Measurements from ENCODE around the gene CIT.

CIT gene

DNA sequence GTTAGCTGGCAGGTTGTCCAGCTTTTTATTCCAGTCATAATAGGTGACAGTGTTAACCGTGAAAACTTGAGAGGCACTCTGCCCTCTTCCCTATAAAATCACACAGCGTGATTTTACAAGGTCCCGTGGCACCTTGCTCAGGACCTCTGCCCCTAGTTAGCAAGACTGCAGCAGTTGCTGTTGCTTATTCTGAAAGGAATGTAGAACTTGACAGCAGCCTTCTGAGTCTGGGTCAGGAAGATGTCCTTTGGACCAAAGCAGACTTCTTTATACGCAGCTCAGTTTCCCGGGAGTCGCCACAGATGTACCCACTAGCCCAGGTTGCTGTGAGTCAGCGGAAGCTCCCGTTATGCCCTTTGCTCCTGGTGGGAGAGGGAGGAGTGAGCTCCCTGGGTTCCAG is 196.0 kb downstream of the CIT start:
- TF ChIP-seq, protein P1, sequence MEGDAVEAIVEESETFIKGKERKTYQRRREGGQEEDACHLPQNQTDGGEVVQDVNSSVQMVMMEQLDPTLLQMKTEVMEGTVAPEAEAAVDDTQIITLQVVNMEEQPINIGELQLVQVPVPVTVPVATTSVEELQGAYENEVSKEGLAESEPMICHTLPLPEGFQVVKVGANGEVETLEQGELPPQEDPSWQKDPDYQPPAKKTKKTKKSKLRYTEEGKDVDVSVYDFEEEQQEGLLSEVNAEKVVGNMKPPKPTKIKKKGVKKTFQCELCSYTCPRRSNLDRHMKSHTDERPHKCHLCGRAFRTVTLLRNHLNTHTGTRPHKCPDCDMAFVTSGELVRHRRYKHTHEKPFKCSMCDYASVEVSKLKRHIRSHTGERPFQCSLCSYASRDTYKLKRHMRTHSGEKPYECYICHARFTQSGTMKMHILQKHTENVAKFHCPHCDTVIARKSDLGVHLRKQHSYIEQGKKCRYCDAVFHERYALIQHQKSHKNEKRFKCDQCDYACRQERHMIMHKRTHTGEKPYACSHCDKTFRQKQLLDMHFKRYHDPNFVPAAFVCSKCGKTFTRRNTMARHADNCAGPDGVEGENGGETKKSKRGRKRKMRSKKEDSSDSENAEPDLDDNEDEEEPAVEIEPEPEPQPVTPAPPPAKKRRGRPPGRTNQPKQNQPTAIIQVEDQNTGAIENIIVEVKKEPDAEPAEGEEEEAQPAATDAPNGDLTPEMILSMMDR (IDR thresholded peaks at IDR 0.05; ENCODE audit: extremely low read depth, missing control alignments) = no peak
- DNase-seq (ENCODE audit: low spot score) = no peak

DNA sequence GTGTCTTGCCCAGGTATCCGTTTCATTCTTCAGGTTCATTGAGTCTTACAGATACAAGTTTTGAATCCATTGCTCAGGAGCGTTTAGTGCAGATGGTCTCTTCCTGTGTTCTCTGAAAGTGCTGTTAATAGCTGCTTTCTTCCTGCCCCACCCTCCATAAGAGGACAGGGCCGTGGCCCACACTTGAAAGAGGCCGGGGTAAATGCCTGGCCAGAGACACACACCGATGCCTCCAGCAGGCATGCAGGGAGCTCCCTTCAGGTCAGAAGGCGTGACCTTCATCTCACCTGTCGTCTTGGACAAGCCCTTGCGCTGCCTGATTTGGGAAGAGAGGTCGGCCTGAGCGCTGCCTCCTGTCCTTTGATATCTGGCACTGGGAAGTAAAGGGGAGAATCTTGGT is 197.6 kb downstream of the CIT start:
- DNase-seq (ENCODE audit: low spot score) = no peak
- TF ChIP-seq, protein P1 (IDR thresholded peaks at IDR 0.05; ENCODE audit: extremely low read depth, missing control alignments) = no peak

DNA sequence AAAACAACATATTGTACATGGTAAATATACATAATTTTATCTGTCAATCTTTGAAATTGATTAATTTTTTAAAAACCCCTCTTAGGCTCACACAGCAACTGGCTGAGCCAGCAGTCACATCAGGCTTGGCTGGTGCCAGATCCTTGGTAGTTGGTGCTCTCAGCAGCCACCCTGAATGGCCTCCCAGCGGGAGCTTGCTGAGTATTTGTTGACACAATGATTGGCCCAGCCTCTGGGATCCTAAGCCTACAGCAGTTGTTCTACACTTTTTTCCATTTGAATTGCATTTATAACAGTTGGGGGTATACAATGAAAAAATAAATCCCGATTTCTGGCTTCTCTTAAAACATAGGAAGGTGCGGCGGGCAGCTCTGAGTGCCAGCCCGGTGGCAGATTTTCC is 198.0 kb downstream of the CIT start:
- no peak for DNase-seq (ENCODE audit: low spot score)
- TF ChIP-seq, protein P1 (IDR thresholded peaks at IDR 0.05; ENCODE audit: extremely low read depth, missing control alignments) = no peak

DNA sequence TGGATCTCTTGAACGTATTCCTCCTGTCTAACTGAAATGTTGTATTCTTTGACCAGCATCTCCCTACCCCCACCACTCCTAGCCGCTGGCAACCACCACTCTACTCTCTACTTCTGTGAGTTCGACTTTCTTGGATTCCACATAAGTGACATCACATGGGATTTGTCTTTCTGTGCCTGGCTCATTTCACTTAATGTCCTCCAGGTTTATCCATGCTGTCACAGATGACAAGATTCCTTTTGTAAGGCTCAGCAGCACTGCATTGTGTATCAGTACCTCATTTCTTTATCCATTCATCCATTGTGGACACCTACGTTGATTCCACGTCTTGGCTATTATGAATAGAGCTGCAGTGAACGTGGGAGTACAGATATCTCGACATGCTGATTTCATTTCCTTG is 198.7 kb downstream of the CIT start:
- DNase-seq (ENCODE audit: low spot score) = no peak
- TF ChIP-seq, protein P1 (IDR thresholded peaks at IDR 0.05; ENCODE audit: extremely low read depth, missing control alignments) = no peak

DNA sequence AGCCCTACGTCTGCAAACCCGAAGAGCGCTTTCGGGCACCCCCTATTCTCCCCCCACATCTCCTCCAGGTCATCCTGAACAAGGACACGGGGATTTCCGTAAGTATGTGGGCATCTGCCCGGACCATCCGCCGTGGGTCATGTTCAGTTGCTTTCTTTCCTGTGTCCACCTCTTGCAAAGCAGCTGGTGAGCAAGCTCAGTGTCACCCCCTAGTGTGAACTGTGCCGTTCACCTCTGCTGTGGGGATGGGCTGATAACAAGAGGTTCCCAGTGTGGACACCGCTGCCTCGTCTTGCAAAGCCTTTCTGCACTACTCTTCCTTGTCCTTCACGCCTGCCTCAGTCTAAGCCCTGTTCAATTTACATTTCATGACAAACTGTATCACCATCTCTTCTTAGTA is 200.5 kb downstream of the CIT start:
- TF ChIP-seq, protein P1 (IDR thresholded peaks at IDR 0.05; ENCODE audit: extremely low read depth, missing control alignments) = no peak
- DNase-seq (ENCODE audit: low spot score) = no peak

DNA sequence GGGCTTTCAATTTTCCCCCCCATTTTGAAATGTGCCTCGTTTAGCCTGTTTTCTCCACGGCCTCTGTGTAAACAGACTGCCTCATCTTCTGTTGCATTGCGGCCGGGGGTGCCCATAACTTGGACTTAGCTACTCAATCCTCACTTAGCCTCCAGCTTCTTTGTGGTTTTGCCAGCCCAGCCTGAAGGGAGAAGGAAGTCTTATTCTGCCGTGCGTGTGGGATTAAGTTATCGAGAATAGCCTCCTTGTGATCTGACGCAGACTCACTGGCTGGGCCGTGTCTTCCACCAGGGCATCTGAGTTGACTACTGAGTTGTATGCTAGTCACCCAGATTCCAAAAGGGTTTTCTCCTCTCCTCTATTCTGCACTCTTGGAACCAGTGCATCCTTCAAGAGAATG is 201.1 kb downstream of the CIT start:
- no peak for DNase-seq (ENCODE audit: low spot score)

DNA sequence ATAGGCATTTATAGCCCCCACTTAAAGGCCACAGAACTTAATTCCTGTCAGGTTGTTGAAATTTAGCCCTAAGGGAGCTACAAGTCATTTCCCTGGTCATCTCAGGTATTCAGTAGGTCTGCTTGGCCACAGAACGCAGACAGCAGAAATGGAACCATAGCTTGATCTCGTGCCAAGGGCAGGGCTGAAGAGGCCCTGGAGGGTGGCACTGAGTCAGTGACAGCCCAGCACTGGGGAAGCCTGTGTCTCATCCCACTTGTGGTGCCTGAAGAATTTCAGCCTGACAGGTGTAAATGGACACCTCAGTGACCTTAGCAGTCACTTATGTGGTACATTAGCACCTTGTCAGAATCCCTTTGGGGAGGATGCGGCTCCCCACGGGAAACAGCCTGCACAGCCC is 202.6 kb downstream of the CIT start:
- DNase-seq (ENCODE audit: low spot score) = no peak
- TF ChIP-seq, protein P1 (IDR thresholded peaks at IDR 0.05; ENCODE audit: extremely low read depth, missing control alignments) = no peak

More for the DNA sequence above, 201.1 kb downstream of the CIT start:
- TF ChIP-seq, protein P1 (IDR thresholded peaks at IDR 0.05; ENCODE audit: extremely low read depth, missing control alignments) = no peak
